Measurements from ENCODE around the gene IQCE. TPM values are rescaled to one million over a fixed set of nuclear protein-coding genes. Genes with fewer than 3 reads are reported as not detected.
A peak's percentile ranks its signal among the peaks of the same experiment; 100 is the strongest.
"Not testable (repeated sequence)": the region's sequence is repeated elsewhere in the genome, so short reads cannot be mapped to it uniquely, and the experiment has no call there.

Gene IQCE
- polyA plus RNA-seq, 1 donor, result 5.9 TPM

DNA sequence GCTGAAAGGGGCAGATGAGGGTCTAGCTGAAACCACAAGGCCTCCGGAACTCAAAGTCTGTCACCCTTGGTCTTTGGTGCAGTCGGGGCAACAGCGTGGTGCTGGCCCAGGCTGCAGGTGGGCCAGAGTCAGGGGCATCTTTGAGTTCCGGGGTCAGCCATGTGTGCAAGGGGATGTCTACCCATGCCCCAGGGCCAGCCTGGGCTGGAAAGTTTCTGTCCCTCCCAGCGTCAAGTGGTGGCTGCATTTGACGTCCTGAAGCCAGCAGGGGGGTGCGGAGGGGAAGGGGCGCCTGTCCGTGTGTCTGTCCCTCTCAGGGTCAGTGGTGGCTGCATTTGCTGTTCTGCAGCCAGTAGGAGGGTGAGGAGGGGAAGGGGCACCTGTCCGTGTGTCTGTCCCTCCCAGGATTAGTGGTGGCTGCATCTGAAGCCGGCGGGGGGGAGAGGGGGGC is 4.1 kb upstream of the IQCE start:
- DNase-seq, result no peak

DNA sequence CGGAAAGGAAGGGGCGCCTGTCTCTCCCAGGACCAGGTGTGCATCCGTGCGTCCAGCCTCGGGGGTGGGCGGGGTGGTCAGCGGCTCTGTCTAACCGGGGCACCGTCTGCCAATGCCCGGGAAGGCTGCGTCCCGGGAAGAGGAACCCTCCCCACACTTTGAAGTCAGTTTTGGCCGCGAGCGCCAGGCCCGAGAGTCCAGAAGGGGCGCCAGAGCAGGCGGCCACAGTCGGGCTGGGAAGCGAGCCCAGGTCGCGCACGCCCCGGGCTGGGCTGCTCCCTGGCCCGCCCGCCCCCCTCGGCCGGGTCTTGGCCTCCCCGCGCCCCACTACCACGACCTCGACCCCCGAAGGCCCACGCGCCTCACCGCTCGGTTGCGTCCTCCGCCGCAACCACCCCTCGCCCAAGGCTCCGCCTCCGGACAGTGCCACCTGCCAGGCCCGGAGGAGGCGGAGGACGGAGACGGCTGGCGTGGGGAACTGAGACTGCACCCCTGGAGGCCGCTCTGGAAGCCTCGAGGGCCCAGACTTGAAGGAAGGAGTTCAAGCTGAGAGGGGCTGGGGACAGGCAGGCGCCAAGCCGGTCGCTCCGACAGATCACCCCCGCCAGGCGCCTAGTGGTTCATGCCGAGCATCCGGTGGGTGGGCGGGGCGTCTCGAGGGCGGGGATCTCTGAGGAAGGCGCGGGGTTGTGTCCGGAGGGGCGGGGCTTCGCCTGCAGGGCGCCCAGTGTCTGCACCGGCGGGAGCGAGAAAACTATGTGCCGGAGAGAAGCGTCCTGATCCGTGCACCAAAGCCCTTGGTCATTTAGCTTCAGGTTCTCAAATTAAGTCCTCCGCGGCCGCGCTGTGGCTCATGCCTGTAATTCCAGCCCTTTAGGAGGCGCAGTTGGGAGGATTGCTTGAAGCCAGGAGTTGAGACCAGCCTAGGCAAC is 3.4 kb upstream of the IQCE start, which contains the start of gene BRAT1:
BRAT1 (minus strand) TSS at position 404 of the 932 bp plus-strand sequence. CDS start 1,093 bp downstream, outside the sequence.
- DNase-seq, result peak; percentile 93

DNA sequence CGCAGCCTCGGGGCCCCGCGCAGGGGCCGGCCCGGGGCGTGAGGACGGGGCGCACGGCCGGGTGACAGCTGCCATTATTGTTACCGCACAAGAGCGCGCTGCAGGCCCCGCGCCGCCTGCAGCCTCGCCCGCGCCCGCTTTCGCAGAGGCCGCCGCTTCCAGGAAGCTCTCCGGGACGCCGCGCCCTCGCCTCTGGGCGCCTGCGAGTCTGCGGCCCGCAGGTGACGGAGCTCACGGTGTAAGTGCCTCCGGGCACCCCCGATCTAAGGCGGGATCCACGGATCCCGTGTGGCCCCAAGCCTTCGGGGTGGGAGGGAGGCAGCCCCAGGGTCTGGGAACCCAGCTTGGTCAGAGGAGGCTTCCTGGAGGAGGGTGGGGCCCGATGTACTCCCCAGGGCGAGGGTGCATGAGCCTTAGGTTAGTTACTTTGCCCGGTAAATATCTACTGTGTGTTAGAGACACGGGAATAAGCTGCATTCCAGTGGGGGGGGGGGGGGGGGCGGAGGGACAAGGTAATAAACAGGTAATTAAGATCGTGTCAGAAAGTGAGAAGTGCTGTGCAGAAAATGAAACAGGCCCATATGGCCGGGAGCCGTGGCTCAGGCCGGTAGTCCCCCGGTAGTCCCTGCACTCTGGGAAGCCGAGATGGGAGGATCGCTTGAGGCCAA is 638 bp downstream of the IQCE start:
- no peak for DNase-seq

DNA sequence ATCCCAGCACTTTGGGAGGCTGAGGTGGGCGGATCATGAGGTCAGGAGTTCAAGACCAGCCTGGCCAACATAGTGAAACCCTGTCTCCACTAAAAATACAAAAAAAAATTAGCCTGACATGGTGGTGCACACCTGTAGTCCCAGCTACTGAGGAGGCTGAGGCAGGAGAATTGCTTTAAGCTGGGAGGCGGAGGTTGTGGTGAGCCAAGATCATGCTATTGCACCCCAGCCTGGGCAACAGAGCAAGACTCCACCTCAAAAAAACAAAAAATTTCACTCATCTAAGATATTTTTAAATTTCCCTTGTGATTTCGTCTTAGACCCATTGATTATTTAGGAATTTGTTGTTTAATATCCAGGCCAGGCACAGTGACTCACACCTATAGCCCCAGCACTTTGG is 5.2 kb downstream of the IQCE start:
- not testable (repeated sequence) for DNase-seq

DNA sequence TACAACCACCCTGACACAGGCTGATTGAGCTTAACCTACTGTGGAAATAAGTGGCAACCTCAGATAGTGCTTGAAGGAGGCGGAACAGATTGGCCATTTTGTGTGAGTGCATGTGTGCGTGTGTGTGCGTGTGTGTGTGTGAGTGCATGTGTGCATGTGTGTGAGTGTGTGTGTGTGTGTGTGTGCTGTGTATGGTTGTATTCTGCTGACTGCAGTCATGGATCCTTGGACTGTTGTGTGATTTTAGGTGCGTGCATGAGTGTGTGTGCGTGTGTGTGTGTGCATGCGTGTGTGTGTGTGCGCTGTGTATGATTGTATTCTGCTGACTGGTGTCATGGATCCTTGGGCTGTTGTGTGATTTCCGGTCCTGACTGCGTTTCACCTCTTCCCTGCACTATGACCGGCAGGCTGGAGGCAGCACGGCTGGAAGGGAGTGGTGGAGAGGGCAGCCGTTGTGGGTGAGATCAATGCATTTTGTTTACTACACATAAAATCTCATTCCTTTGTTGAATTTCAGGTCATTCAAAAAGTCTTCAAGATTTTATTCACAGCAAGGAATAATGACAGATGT is 6.3 kb downstream of the IQCE start:
- DNase-seq, result no peak

DNA sequence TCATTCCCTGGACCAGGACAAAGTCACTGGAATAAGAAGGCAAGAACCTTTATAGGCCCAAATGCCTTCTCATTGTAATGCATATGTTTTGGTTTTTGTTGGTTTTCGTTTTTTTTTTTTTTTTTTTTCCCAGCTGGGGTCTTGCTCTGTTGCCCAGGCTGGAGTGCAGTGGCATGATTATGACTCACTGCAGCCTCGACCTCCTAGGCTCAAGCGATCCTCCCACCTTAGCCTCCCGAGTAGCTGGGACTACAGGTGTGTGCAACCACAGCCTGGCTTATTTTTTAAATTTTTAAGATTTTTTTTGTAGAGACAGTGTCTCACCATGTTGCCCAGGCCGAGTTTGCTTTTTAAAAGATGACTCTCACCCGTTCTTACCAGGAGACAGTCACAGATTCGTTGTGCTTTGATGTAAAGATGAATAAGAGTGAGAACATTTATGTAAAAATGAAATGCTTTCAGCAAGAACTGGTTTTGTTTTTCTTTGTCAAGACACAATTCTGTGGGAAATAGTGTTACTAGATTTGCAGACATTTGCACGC is 7.6 kb downstream of the IQCE start:
- no peak for DNase-seq

DNA sequence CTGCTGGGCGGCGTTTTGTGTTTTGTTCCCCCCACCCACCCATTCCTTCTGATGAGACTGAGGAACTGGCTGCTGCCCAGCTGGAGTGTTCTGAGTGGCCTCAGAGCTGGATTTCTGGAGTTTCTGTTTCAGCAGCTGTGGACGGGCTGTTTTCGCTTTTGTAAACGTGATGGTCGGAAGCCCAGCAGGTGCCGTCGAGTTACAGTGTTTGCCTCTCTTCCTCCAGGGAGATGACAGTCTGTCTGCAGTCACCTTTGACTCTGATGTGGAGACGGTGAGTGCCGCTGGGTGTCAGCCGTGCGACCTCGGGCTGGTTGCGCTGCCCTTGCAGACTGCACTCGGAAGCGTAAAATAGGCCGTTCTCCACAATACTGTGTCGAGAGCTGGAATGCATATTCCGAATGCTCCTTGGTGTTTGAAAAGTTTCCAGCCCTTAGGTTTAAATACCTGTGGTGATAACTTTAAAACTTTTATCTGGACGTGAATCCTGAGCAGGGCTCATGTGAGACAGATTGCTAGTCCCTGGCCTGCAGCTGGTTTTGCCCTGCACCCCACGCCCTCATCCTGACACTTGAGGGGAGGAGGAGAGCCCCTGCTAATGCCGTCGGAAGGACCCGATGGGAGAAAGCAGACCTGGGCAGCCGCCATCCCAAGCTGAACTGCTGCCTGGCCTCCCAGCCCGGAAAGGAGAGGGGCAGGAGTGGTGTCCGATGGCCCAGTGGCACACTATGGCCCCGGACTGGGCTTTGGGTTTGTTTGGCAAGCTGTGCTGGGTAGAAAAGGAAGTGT is 8.3 kb downstream of the IQCE start:
- DNase-seq, result peak; percentile 51

DNA sequence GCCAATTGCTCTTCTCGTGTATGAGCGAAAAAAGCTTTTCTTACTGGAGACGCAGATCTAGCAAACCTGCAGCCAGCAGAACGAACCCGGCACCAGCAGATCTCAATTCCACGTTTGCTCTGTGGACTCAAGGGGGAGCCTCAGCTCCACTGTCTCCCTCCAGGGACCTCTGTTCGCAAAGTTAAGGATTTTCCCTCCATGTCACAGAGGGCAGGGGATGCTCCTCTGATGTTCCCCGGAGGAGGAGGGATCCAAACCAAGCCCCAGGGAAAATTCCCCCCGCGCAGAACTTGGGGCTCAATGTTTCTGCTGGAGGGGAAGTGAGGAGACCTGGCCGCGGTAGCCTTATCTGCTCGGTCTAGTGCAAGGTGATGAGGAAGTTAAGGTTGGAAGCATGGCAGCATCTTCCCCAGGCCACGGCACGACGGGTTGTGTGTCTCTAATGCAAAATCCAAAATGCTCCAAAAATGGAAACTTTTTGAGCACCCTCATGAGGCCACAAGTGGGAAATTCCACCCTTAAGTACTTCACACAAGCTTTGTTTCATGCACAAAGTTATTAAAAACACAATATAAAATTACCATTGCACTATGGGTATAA is 9.0 kb downstream of the IQCE start:
- peak; percentile 57 for DNase-seq

DNA sequence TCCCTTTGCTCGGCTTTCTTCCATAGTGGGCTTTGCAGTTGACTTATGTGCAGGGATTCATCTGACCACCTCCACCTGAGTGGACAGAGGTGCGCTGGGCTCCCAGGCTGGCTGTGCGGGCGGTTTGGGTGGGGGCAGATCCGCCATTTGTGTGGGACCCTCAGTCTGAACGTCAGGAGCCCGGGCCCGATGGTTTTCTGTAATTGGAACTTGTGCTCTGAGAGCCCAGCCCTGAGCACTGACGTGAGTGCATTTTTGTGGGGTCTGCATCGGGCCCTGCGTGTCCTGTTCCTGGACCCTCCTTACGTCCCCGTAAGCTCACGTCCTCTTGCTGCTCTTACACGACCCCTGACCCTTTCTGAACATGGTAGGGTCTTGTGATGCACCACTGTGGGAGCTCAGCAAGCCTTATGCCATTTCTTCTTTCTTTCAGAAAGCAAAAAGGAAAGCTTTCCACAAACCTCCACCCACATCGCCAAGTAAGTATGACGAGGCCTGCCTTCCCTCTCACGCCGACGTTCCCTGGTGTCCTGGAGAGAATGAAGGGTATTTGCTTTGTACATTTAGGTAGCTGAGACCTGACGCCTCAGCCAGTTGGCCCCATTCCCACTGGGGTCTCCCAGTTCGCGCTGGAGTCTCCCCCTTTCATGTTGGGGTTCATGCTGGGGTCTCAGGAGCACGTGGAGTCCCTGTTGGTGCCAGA is 9.9 kb downstream of the IQCE start:
- no peak for DNase-seq

DNA sequence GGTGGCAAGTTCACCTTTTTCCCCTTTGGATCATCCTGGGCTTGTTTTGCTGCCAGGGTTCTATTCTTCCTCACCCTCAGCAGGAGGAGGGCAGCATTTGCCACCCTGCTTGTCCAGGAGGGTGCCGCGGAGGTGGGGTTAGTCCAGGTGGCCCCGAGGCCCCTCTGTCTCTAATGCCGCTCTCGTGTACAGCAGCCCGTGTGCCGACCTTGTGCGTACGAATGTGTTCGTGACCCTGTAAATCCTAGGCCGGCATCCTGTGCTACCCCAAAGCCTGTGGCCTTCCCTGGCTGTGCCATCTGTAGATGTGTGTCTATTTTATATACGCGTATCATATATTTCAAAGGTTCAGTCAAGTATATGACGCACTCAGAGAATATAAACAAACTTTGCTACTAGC is 10.6 kb downstream of the IQCE start:
- DNase-seq, result no peak

DNA sequence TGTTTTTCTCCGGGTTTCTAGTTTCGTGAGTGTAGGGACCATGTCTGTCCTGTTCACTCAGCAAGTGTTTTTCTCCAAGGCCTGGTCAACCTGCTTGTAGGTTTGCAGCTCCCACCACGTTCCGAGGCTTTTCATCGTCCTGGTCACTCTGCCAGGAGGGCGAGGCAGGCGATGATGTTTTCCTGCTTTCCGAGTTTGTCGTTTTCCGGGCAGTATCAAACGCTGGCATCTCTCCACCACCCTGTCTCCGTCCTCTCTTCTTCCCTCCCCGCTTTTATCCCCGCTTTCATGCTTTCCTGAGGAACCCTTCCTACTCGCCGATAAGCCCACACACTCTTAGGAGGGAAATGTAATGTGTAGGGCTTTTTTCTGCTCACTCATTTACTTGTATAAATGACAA is 11.2 kb downstream of the IQCE start:
- no peak for DNase-seq

DNA sequence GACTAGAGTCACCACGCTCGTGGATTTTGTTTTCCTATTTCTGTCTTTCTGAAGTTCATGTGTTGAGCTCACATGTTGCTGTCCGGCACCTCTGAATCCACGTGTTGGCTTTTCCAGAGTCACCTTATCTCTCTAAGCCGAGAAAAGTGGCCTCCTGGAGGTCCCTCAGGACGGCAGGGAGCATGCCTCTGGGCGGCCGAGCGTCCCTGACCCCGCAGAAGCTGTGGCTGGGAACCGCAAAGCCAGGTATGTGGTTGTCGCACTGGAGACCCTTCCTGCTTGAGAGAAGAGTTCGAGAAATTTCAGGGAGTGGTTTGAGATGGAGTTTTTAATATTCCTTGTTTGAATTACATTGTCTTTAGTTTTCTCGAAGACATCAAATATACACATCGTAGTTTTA is 12.6 kb downstream of the IQCE start:
- no peak for DNase-seq

DNA sequence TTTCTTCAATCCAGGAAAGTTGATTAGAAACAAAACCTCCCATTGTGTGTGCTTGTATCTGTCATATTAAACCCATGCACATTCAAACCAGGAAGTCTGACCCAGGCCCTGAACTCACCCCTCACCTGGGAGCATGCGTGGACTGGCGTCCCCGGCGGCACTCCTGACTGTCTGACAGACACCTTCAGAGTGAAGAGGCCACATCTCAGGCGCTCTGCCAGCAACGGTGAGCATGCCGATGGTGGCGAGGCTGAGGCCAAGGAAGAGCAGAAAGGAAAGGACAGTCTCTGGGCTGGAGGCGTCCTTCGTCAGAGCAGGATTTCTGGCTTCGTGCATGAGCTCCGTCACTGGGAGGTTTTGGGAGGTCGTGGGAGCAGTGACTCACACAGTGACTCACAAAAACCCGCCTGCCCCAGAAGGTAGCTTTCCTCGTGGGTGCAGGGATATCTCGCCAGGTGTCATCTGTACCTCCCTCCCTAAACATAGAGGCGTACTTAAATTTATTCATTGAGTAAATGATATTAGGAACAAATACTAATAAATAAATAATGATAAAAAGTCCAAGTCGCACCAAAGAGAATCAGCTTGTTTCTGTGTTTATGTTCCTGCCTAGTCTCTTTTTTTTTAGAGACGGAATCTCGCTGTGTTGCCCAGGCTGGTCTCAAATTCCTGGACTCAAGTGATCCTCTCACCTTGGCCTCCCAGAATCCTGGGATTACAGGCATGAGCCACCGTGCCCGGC is 13.5 kb downstream of the IQCE start:
- DNase-seq, result no peak

DNA sequence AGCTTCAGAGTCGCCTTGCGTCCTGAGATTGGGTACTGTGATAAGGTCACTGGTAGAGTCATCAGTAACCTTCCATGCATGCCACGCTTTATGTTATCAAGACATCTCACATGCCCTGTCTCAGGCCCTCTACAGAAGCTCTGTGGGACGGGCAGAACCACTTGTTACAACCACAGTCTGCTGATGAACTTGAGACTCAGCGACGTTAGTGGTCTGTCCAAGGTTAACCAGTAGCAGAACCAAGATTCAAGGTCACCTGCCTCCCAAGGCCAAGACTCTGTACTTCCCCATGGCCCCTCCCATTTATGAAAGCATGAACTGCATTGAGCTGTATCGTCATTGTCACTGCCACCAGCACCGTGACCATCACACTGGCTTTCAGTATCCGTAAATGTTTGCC is 15.0 kb downstream of the IQCE start:
- DNase-seq, result no peak

DNA sequence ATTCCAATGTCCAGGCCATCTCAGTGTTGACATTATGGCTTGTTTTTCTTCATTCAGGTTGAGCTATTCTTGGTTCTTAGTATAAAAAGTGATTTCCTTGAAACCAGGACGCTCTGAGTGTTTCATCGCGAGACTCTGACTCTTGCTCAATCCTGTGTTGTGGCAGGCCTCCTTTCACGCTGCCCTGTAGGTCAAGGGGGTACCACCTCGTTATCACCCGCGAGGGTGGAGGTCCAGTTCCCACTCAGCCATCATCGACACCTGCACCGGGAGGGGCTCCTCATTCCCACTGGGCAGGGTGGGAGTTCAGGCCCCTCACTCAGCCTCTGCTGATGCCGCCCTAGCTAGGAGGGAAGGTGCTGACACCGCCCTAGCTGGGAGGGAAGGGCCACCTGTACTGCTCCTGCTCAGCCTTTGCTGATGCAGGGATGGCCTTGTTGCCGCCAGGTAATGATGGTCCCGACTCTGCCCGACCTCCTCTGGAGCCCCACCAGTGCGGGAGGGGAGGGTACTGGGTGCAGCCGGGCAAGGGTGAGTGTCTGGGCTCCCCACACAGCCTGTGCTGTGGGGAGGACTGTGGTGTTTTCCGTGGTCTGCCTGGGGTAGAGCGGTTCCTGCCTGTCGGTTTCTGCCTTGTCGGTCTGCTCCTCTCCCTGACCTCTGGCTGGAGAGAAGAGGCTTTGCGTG is 16.4 kb downstream of the IQCE start:
- no peak for DNase-seq

DNA sequence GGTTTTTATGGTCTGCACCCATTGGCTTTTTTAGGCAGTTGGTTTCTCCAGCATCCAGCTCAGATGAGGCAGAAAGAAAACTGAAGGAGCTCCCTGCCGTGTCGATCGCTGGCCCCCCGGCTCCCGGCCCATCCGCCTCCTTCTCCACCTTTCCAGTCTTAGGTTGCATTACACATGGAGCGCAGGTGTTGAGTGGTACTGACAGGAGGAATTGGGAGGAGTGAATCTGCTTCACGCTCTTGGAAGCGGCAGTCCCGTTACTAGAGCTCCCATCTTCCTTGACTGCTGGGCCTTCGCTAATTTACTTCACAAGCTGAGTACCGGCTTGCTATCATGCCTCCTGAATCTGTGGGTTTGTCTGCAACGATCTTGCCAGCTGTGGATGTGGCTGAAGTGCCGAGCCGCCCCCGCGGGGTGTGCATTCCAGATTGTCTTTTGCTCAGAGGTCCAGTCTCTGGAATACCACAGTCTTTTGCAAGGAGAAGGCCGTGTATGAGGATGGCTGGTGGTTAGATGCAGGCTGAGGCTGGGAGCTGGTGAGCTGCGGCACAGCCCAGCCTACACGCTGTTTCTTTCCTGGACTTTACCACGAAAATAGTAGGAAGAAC is 17.1 kb downstream of the IQCE start:
- no peak for DNase-seq

DNA sequence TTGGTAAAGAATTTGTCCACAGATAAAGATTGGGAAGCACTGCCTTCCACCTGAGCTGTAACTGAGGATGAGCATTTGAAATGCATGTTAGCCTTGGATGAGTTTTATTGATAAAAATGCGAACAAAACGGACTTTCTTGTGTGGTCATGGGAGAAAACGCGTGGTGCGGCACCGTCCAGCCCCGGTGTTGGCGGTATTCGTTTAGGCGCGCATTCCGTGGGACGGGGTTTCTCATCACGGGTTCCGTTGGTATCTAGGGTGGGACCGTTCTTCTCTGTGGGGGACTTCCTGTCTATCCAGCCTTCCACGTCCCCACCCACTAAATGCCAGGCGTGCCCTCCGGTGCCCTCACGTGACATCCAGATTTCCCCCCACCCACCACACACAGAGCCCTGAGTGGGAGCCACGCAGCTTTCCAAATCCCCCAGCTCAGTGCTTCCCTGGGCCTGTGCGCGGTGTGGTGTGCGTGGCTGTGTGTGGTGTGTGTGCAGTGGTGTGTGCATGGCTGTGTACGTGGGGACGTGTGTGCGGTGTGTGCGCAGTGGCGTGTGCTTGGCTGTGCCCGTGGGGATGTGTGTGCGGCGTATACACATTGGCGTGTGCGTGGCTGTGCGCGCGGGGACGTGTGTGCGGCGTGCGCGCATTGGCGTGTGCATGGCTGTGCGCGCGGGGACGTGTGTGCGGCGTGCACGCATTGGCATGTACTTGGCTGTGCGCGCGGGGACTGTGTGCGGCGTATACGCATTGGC is 18.1 kb downstream of the IQCE start:
- DNase-seq, result no peak

DNA sequence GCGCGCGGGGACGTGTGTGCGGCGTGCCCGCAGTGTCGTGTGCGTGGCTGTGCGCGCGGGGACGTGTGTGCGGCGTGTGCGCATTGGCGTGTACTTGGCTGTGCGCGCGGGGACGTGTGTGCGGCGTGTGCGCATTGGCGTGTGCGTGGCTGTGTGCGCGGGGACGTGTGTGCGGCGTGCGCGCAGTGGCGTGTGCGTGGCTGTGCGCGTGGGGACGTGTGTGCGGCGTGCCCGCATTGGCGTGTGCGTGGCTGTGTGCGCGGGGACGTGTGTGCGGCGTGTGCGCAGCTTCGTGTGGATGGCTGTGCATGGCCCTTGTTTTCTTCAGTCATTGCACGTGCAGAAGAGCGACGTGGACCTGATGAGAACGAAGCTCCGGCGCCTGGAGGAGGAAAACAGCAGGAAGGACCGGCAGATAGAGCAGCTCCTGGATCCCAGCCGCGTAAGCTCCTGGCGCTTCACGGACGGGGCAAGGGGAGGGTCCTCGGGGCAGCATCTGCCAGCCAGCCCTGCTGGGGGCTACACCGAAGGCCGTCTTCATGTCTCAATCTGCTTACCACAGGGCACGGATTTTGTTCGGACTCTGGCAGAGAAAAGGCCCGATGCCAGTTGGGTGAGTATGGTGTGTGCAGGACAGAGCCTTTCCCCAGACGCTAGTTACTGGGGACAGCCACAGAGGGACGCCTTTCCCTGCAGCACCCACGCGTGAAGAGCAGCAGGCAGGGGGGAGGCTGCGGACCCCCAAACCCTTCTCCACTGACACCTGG is 19.3 kb downstream of the IQCE start:
- DNase-seq, result no peak

Data from hindlimb muscle (tissue), 1 donor.